DND-41 (cell line): ENCODE measurements around the gene PRELID3B.

Source experiments
- EZH2 ChIP-seq: IDR thresholded peaks from 3 replicates; pipeline ENCODE4 v1.6.1; 2012; ENCODE audit warnings: borderline replicate concordance, low read depth, mild to moderate bottlenecking, moderate library complexity, low read length, inconsistent platforms; ENCODE audit not compliant: severe bottlenecking
- TF ChIP-seq, protein P1 (sequence below): IDR thresholded peaks from 2 replicates; pipeline ENCODE4 v1.5.1; 2012; ENCODE audit warnings: borderline replicate concordance, low read length, moderate library complexity, mild to moderate bottlenecking; ENCODE audit not compliant: poor library complexity, severe bottlenecking; ENCODE audit errors: extremely low read depth

GRCh38 chr20:58994390-58995159, 48.0 kb downstream of the PRELID3B start:
- TF ChIP-seq, protein P1, sequence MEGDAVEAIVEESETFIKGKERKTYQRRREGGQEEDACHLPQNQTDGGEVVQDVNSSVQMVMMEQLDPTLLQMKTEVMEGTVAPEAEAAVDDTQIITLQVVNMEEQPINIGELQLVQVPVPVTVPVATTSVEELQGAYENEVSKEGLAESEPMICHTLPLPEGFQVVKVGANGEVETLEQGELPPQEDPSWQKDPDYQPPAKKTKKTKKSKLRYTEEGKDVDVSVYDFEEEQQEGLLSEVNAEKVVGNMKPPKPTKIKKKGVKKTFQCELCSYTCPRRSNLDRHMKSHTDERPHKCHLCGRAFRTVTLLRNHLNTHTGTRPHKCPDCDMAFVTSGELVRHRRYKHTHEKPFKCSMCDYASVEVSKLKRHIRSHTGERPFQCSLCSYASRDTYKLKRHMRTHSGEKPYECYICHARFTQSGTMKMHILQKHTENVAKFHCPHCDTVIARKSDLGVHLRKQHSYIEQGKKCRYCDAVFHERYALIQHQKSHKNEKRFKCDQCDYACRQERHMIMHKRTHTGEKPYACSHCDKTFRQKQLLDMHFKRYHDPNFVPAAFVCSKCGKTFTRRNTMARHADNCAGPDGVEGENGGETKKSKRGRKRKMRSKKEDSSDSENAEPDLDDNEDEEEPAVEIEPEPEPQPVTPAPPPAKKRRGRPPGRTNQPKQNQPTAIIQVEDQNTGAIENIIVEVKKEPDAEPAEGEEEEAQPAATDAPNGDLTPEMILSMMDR = no peak
- no peak for TF ChIP-seq EZH2
